GM18858 (cell line): ENCODE data around the gene RNF169.

Experiments
- ATAC-seq: cut with Tn5 transposase; IDR thresholded peaks from one replicate; pipeline ENCODE4 v1.9.1; 2021; ENCODE audit not compliant: unreplicated experiment

RNF169 gene

DNA sequence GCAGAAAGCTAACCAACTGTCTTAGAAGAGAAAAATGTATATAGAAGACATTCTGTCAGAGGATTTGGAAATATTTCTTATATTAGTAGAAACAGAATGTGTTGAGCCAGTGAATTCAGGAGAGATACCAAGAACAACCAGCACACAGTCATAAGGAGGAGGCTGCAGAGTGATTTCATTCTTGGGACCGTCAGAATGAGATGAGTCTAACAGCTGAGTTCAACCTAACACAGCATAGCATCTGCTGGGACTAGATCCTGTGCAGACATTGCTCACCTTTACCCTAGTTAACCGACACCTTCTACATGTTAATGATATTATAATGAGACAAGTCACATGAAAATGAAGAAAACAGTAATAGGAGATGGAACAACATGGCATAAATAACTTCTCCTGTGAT, 114.8 kb downstream of the RNF169 start:
- no peak for ATAC-seq

DNA sequence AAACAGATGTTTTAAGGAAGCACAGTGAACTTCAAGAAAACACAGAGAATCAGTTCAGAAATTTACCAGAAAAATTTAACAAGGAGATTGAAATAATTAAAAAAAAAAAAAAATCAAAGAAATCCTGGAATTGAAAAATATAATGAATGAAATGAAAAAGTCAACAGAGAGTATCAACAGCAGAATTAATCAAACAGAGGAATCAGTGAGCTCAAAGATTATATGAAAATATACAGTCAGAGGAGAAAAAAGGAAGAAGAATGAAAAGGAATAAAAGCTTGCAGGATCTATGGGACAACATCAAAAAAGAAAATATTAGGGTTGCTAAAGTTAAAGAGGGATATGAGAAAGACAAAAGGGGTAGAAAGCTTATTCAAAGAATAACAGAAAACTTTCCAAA, 117.9 kb downstream of the RNF169 start:
- no peak for ATAC-seq

DNA sequence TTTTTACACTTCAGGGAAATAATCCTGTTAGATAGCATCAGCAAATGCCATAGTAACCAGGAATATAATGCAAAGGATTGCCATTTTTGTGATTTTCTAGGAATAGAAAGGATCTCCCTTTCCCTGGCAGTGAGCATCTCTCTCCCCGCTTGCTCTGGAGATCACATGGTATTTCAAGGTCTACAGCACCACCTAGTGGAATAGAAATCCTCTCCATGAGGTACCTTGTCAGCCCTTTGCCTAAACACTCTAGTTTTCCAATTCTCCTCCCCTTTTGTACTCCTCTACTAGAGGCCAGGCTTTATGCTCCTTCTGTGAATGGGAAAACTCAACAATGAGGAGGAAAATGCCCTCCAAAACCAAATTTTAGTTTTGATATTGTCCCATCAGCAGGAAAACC, 121.8 kb downstream of the RNF169 start:
- no peak for ATAC-seq

DNA sequence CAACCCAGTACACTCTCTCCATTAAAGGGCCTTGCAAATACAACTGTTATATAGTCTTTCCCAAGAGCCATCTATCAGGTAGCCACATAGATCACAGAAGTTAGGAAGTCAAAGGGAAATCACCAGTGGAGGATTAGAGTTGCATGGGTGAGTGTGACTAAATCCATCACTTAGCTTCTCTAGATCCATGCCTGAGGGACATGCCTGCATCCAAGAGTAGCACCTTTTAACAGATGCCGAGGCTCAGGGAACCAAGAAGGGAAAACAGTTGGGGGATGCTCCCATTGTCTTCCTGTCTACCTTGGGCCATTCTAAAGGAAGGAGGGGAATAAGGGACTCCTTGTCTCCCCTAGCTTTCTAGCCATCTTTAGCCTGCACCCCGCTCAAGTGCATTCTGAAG, 122.4 kb downstream of the RNF169 start:
- no peak for ATAC-seq

DNA sequence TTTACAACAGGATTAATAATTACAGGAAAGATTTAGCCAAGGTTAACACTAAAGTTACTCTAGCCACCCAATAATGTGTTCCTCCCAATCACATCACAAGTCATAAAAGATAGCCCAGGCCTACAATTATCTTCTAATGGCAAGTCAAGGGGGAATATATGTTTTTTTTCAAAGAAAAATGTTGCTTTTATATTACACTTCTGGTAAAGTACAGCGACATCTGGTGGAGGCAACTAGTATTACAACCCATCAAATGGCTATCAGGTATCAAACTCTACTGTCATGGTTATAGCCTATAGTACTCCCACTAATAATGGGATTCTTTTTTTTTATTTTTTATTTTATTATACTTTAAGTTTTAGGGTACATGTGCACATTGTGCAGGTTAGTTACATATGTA, 128.5 kb downstream of the RNF169 start:
- ATAC-seq: no peak
